Measurements from ENCODE around the gene TNFRSF6B.

The TNFRSF6B gene

GRCh38 chr20:63705232-63706026 lies 9.0 kb downstream of the TNFRSF6B start:
- TF ChIP-seq CTCF (IDR thresholded peaks at IDR 0.05; ENCODE audit: low read depth, low read length), result no peak
- DNase-seq, result no peak
- no peaks in the 10 kb centered on the region for H3K27me3 ChIP-seq
- H3K9me3 ChIP-seq, result no peaks in the 10 kb centered on the region
- H3K4me3 ChIP-seq (ENCODE audit: low read depth, low read length), result no peak overlapping the region
- peaks cover 34% of the 10 kb centered on the region for H3K36me3 ChIP-seq
- peaks cover 5% of the 10 kb centered on the region for H3K4me1 ChIP-seq

DNA sequence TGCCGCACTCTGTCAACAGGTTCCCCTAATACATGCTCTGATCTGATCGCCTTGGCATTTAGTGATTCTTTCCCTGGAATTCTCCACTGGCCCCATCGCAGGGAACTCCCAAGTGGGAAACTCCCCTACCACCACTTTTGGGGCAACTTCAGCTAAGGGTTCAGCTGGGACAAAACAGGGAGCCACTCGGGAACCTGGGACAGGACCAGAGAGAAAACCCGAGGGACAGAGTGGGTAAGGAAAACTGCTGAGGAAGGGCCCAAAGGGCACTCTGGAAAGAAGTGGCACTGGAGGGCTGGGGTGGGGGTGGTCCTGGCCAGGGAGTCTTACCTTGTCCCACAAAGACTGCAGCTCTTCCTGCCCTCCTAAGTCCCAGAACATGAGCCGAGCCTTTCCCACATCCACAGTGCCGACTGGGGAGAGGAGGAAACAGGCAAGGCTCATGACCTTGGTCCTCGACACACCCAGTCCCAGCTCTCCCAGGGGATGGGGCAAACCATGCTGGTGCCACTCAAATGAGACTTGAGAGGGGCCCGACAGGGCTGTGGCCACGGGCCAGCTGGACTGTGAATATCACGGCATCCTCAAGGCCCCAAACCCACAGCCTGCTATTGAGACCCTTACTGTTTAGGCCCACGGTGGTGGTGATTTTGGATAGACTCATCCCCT lies 9.7 kb downstream of the TNFRSF6B start:
- Histone ChIP-seq H3K9me3 (no peaks in the 10 kb centered on the region), H3K36me3 (peaks cover 38% of the 10 kb centered on the region), H3K4me1 (no peaks in the 10 kb centered on the region; the same call in 1 of the 2 replicates), H3K4me3 (ENCODE audit: low read depth, low read length) (peak overlapping the region; percentile 77), H3K27me3 (no peaks in the 10 kb centered on the region)
- TF ChIP-seq CTCF (IDR thresholded peaks at IDR 0.05; ENCODE audit: low read depth, low read length), result no peak
- no peak for DNase-seq

- Histone ChIP-seq H3K36me3 (peaks cover 45% of the 10 kb centered on the region), H3K4me3 (ENCODE audit: low read depth, low read length) (peak overlapping the region; percentile 77), H3K27me3 (no peaks in the 10 kb centered on the region), H3K4me1 (no peaks in the 10 kb centered on the region; the same call in 1 of the 2 replicates), H3K9me3 (no peaks in the 10 kb centered on the region)
- TF ChIP-seq CTCF (IDR thresholded peaks at IDR 0.05; ENCODE audit: low read depth, low read length), result peak; percentile 44
- DNase-seq, result peak; percentile 51
These were observed 10.6 kb downstream of the TNFRSF6B start for GRCh38 chr20:63706852-63707557.

GRCh38 chr20:63707558-63708300 lies 11.3 kb downstream of the TNFRSF6B start, which contains the start of the genes ARFRP1 and ZGPAT:
ARFRP1 (minus strand) TSS chr20:63707976; CDS start chr20:63707091, 885 bp downstream.
ZGPAT (plus strand) TSS chr20:63708039; CDS start chr20:63708581, 542 bp downstream.
- Histone ChIP-seq H3K4me3 (ENCODE audit: low read depth, low read length) (peak within 1 kb of the TSS; percentile 77), H3K36me3 (peaks cover 53% of the 10 kb centered on the region), H3K9me3 (no peaks in the 10 kb centered on the region), H3K4me1 (no peaks in the 10 kb centered on the region; the same call in 1 of the 2 replicates), H3K27me3 (no peaks in the 10 kb centered on the region)
- TF ChIP-seq CTCF (IDR thresholded peaks at IDR 0.05; ENCODE audit: low read depth, low read length), result no peak
- DNase-seq, result peak; percentile 79

- Histone ChIP-seq H3K4me3 (ENCODE audit: low read depth, low read length) (peak overlapping the region; percentile 77), H3K9me3 (no peaks in the 10 kb centered on the region), H3K36me3 (peaks cover 58% of the 10 kb centered on the region), H3K27me3 (no peaks in the 10 kb centered on the region), H3K4me1 (no peaks in the 10 kb centered on the region; the same call in 1 of the 2 replicates)
- DNase-seq, result peak; percentile 18
- TF ChIP-seq CTCF (IDR thresholded peaks at IDR 0.05; ENCODE audit: low read depth, low read length), result no peak
These were observed 12.1 kb downstream of the TNFRSF6B start for GRCh38 chr20:63708301-63709148.

Measured in BE2C (cell line).